ENCODE results near the gene ITPR3.
"Not testable (repeated sequence)": the region's sequence is repeated elsewhere in the genome, so short reads cannot be mapped to it uniquely, and the experiment has no call there.

The ITPR3 gene

DNA sequence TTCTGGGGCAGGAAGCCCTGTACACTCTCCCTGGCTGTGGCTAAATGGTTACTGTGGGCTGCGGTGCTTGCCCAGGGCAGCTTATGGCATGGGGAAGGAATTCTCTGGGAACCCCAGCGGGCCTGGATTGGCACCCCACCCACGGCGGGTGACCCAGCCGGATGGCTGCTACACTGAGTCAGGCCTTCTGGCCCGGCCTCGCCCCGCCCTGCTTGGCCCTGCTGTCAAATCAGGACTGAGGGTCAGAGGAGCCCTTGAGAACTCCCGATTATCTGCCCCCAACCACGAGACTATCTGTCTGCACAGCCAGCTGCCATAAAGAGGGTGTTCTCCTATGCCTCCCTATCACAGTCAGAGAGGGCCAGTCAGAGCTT lies 7.3 kb upstream of the ITPR3 start:
- DNase-seq (ENCODE audit: low read depth): peak; percentile 86

GRCh38 chr6:33616113-33616512 lies 5.0 kb upstream of the ITPR3 start:
- DNase-seq (ENCODE audit: low read depth): no peak

GRCh38 chr6:33616913-33617312 lies 4.2 kb upstream of the ITPR3 start:
- DNase-seq (ENCODE audit: low read depth): no peak

- no peak for DNase-seq (ENCODE audit: low read depth)
These were observed 1.8 kb upstream of the ITPR3 start for GRCh38 chr6:33619166-33619840.

DNA sequence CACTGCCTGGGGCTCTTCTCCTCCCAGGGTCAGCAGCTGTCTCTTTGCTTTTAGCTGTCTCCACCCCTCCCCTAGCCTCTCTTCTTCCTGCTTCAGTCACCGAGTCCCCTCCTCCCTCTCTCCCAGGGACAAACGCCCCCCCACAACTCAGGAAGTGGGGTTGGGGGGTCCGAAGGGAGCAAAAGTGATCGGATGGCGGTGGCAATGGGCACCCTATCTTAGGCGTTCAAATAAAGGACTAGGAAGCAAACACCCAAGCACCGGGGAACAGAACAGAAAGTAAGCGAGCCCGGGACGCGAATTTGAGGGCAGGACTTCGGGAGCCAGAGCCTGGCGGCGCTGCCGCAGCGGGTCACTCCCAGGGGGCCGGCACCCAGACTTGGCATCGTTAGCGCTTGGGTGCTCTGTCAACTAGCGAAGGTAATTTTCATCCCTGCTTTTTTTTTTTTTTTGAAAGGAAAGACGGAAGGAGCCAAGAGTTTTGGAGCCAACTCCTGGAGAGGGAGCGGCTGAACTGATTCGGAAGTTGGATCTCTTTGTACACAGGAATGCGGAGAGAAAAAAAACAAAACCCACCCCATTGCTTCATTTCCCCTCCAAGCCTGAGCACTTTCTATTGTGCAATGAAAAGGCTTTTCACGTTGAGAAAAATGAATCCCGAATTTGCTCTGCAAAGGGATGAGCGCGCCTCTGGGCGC lies 815 bp upstream of the ITPR3 start:
- peak; percentile 51 for DNase-seq (ENCODE audit: low read depth)

DNA sequence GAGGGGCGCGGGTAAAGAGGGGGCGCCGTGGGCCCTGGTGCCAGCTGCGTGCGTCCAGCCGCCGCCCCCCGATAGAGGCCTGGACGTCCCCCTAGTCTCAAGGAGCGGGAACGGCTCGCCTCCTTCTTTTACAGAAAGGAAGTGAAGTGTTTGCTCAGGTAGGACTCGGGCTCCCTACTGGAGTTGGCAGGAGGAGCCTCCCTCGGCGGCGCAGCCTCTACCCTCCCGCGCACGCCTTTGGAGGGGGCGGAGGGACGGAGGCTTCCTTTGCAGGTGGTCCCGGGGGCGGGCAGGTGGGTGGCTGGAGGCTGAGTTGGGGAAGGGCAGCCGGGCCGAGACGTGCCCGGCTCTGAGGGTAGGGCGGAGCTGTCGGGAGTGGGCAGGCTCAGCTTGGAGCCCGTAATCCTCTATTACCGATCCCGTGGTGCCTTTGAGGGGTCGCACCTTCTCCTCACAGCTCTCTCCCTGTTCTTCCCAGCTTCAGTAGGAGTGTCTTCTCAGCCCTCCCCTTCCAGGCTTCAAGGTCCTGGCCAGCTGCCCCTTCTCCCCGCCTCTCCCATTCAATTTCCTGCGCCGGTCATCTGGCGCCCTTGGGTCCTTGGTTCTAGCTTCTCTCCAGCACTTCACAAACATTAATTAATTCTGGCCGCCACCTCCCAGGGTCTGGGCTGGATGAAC lies 728 bp downstream of the ITPR3 start:
- DNase-seq (ENCODE audit: low read depth): no peak

DNA sequence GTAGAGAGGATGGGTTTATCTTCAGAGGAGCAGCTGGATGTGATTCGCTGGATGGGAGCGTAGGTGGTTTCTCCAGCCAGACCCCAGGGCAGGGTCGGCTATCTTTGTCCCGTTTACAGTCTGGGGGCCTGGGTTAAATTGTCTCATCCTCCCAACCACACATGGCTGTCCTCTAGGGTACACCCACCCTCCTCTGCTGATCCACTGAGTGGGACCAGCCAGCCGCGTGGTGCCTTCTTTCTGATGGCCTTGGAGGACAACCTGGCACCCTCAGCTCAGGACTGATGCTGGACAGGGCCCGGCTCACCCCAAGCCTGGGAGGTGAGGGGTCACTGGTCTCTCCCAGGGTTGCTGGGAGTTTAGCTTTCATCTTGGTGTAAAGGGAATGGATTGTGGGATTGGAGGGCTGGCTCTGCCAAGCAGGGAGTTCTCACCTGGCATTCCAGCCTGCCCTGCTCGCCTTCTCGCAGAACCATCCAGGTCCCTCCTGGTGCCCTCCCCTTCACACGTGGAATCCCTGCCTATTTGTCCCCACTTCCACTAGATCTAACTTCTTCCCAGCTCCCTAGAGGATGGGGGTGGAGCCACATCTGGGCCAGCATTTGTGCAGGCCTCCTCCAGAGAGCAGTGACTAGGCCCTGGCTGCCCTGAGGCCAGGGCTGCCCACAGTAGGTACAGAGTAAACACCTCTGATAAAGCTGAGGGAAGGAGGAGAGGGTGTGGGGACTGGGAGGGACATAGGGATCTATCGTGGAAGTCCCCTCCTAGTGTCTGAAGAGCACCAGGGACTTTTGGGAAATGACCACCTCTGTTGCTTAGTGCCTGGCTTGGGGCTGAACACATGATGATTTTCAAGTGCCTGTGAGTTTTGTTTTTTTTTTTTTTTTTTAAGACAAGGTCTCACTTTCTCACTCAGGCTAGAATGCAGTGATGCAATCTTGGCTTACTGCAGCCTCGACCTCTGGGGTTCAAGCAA lies 1.6 kb downstream of the ITPR3 start:
- no peak for DNase-seq (ENCODE audit: low read depth)

DNA sequence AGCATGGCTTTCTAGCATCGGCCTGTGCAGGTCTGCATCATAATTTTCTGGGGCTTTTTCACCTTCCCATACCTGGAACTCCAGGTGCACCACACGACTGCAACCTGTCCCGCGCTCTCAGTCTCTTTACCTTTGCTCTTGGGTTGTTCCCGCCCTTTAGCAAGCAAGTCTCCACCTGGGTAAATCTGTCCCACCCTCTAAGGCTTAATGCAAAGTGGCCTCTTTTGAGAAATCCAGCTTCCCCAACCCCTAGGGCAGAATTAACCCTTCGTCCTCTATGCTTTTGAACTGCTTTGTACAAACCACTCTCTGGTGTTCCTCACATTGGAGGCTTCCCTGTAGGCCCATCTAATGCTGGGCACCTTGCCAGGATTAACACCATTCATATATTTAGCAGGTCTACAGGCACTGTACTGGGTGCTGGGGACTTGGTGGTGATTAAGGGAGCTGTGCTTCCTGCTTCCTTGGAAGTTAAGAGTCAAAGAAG lies 2.8 kb downstream of the ITPR3 start:
- no peak for DNase-seq (ENCODE audit: low read depth)

GRCh38 chr6:33624856-33625255 lies 3.7 kb downstream of the ITPR3 start:
- no peak for DNase-seq (ENCODE audit: low read depth)

DNA sequence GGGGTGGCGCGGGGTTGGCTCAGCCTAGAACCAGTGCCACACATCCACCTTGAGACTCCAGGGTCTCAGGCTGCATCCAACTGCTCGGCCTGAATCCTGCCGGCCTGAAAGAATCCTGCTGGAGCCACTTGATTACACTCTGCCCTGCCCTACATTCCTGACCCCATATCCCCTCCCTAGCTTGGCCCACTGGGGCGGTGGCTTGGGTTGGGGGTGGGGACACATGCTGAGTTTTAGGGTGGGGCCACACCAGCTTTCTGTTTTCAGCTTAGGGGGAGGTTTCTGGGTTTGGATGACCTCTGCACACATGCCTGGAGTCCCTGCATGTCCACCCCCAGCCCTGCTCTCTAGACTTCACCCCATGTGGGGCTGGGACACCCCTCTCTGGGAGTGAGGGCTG lies 6.8 kb downstream of the ITPR3 start:
- DNase-seq (ENCODE audit: low read depth): no peak

- DNase-seq (ENCODE audit: low read depth): no peak
These were observed 7.4 kb downstream of the ITPR3 start for GRCh38 chr6:33628401-33628964.

GRCh38 chr6:33630014-33630413 lies 8.9 kb downstream of the ITPR3 start:
- DNase-seq (ENCODE audit: low read depth): no peak

DNA sequence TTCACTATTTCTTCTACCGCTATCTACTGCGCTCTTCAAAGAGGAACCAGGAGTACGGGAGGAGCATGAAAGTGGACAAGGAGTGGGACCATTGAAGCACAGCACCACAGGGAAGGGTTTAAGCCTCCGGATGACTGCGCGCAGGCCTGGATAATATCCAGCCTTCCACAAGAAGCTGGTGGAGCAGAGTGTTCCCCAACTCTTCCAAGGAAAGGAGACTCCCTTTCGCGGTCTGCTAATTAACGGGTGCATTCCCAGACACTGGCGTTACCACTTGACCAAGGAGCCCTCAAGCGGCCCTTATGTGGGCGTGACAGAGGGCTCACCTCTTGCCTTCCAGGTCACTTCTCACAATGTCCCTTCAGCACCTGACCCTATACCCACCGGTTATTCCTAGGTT lies 10.4 kb downstream of the ITPR3 start:
- not testable (repeated sequence) for DNase-seq (ENCODE audit: low read depth)

DNA sequence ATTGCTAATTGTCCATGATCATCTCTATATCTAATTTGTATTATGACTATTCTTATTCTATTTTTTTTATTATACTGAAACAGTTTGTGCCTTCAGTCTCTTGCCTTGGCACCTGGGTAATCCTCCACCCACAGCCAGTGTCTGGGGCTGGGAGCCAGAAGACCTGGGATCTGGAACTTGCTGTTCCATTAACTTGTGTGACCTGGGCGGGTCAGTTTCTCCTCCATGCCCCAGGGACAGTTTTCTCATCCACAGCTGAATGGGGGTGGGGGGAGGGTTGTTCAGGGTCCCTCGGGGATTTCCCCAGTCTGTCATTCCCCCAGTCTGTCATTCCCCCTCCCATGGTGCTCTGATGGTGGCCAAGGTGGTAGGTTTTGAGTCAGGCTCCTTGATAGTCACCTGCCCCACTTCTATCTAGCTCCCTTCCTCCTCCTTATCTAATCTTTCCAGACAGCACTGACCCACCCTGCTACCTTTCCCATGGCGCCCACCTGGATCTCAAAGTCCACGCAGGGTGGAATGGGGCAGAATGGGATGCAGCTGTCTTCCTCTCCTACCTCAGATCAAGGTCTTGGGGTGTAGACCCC lies 10.9 kb downstream of the ITPR3 start:
- DNase-seq (ENCODE audit: low read depth): no peak

GRCh38 chr6:33632558-33633039 lies 11.5 kb downstream of the ITPR3 start:
- DNase-seq (ENCODE audit: low read depth): no peak

DNA sequence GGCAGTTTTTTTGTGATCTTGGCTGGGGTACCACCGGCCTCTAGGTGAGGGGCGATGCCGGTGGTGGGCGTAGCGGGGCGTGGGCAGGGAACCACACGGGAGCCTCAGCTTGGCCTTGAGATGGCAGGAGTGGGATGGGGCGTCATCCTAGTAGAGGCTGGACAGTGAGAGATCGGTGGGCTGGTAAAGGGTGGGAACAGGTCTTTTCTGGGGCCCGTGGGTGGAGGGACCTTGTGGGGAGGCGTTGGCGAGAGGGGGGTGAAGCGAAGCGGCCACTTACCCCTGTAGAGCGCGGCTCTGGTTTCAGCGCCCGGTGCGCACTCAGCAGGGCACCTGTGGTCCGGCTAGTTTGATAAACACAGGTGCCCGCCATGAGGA lies 12.0 kb downstream of the ITPR3 start:
- DNase-seq (ENCODE audit: low read depth): no peak

- peak; percentile 49 for DNase-seq (ENCODE audit: low read depth)
These were observed 12.5 kb downstream of the ITPR3 start for GRCh38 chr6:33633462-33634158.

- no peak for DNase-seq (ENCODE audit: low read depth)
These were observed 13.1 kb downstream of the ITPR3 start for GRCh38 chr6:33634161-33634727.

- DNase-seq (ENCODE audit: low read depth): no peak
These were observed 13.8 kb downstream of the ITPR3 start for GRCh38 chr6:33634946-33635345.

DNA sequence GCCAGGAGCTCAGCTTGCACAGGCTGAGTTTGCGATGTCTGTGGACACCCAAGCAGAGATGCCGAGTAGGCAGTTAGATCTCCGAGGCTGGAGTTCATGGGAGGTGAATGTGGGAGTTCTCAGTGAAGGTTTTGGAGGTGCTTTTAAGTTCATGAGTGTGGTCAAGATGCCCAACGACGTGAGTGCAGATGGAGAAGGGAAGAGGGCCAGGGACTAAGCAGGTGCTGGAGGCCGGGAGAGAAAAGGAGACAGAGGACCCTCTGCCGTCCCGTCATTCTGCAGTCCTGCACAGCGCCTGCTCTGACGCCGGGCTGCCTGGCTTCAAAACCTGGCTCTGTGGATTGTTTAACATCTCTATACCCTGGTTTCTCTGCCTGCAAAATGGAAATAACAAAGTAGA lies 15.5 kb downstream of the ITPR3 start:
- DNase-seq (ENCODE audit: low read depth): no peak
